ENCODE measurements around the gene B3GAT3. TPM values are rescaled to one million over a fixed set of nuclear protein-coding genes. Genes with fewer than 3 reads are reported as not detected.

The B3GAT3 gene
- total and polyA plus RNA-seq, 10 of the 15 experiments (the other 5 are each of a cell fraction or from before 2014, with no cell fraction given) = 0.31 to 52.7 (median 29.8) TPM

DNA sequence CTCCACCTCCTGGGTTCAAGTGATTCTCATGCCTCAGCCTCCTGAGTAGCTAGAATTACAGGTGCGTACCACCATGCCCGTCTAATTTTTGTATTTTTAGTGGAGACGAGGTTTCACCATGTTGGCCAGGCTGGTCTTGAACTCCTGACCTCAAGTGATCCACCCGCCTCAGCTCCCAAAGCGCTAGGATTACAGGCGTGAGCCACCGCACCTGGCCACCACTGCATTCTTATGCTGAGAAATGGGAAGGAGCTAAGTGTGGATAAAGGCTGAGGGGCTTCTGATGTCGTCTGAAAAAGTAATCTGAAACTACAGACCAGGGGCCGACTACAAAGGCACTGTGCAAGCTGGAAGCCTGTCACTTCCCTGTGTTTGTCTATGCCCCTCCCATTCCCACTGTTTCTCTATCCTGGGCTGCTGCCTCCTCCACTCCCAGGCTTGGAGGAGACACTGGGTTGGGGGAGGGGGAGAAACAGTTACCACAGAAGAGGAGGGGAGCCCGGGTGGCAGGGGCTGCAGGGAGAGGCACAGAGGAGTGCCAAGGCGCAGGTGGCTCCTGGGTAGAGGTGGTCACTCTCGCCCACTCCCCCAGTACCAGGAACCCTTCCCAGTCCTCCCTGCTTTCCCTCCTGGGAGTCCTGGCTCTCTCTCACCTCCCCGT, 17.2 kb downstream of the B3GAT3 start:
- BruUV-seq (replicated peaks) = no TSS peak

More for the DNA sequence above, 17.2 kb downstream of the B3GAT3 start:
- H3K4me1 ChIP-seq (ENCODE audit: control insufficient read depth, insufficient read depth, low read length) = peaks cover 12% of the 10 kb centered on the region
- WGBS (ENCODE audit: insufficient coverage, insufficient replicate concordance, low lambda C conversion rate, missing lambda C conversion rate) = 82% methylated on average over 13 of the region's 13 CpGs
- in situ Hi-C loops (cut with MboI) (no loop called here), intact Hi-C loops (cut with micrococcal nuclease; ENCODE audit: unreplicated experiment) (loop anchor here (5.0 kb wide), 2 partner anchors 103 to 123 kb away; partner anchors contain the start of genes BSCL2, GNG3, HNRNPUL2 and TTC9C)
- H3K27ac ChIP-seq (ENCODE audit: control insufficient read depth, insufficient read depth) = no peak overlapping the region
- no peak for FAIRE-seq
- POLR2A ChIA-PET = interaction anchor here (0.7 to 1.2 kb wide), 2 partner anchors 18 to 225 kb away, joined by 3 read pairs; partner anchors contain the start of gene B3GAT3
- no peak for ATAC-seq
- peaks cover 3 to 15% of the 10 kb centered on the region in 2 experiments; a peak in 3 of 4 replicates for H3K36me3 ChIP-seq (ENCODE audit: control insufficient read depth in 2 of 2, insufficient read depth in 2 of 2, low read length in 1 of 2)
- no peak for DNase-seq (ENCODE audit: low read depth, low spot score)
- SMC1A ChIA-PET (ENCODE audit: uncharacterized antibody, unreplicated experiment) = no interaction called here
- RAD21 ChIA-PET (ENCODE audit: unreplicated experiment) = interaction anchor here (0.5 to 0.9 kb wide), 2 partner anchors 13 to 164 kb away, joined by 4 to 5 read pairs; partner anchors contain the start of gene TUT1
- H3K9me3 ChIP-seq (replicated peaks; ENCODE audit: control insufficient read depth, insufficient read depth, low read length) = no peaks in the 10 kb centered on the region
- no peak overlapping the region for H3K4me2 ChIP-seq (ENCODE audit: control insufficient read depth, insufficient read depth)
- CTCF ChIA-PET = no interaction called here
- peaks cover 20% of the 10 kb centered on the region for H3K79me2 ChIP-seq (ENCODE audit: control insufficient read depth, insufficient read depth, low read length)
- TF ChIP-seq SMAD5 (IDR thresholded peaks at IDR 0.05; ENCODE audit: low read depth) = no peak
- no peak for TF ChIP-seq ZNF687 (IDR thresholded peaks at IDR 0.05)
- TF ChIP-seq POU2F2 (IDR thresholded peaks at IDR 0.05; ENCODE audit: borderline replicate concordance, low read depth, low read length) = no peak
- TF ChIP-seq NR2F1 (conservative IDR thresholded peaks at IDR 0.05) = no peak
- TF ChIP-seq, protein P1, sequence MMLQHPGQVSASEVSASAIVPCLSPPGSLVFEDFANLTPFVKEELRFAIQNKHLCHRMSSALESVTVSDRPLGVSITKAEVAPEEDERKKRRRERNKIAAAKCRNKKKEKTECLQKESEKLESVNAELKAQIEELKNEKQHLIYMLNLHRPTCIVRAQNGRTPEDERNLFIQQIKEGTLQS (IDR thresholded peaks at IDR 0.05; ENCODE audit: borderline replicate concordance, extremely low read depth, low read depth, low read length) = no peak
- no peak for TF ChIP-seq HDAC2 (IDR thresholded peaks at IDR 0.05)
- TF ChIP-seq, protein P2, sequence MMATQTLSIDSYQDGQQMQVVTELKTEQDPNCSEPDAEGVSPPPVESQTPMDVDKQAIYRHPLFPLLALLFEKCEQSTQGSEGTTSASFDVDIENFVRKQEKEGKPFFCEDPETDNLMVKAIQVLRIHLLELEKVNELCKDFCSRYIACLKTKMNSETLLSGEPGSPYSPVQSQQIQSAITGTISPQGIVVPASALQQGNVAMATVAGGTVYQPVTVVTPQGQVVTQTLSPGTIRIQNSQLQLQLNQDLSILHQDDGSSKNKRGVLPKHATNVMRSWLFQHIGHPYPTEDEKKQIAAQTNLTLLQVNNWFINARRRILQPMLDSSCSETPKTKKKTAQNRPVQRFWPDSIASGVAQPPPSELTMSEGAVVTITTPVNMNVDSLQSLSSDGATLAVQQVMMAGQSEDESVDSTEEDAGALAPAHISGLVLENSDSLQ (IDR thresholded peaks at IDR 0.05) = no peak
- TF ChIP-seq MYB (IDR thresholded peaks at IDR 0.05; ENCODE audit: borderline replicate concordance, low read depth, low read length) = no peak
- TF ChIP-seq RELA (IDR thresholded peaks at IDR 0.05; ENCODE audit: borderline replicate concordance, partially characterized antibody) = no peak
- TF ChIP-seq ZBTB4 (CRISPR knock-in tag; IDR thresholded peaks at IDR 0.05) = no peak
- H4K20me1 ChIP-seq (ENCODE audit: control insufficient read depth, insufficient read depth) = no peaks in the 10 kb centered on the region; the same call in 1 of the 2 replicates
- no peak overlapping the region for H3K4me3 ChIP-seq
- no peak overlapping the region for H3K9ac ChIP-seq (ENCODE audit: control insufficient read depth, insufficient read depth, low read length)
- no peaks in the 10 kb centered on the region for H3K27me3 ChIP-seq (replicated peaks in 1 of 2; ENCODE audit: control insufficient read depth in 2 of 2, insufficient read depth in 2 of 2, low read length in 1 of 2)
- no peak overlapping the region for H2AFZ ChIP-seq (ENCODE audit: control insufficient read depth, low read depth, low read length)
